Jurkat, Clone E6-1 (cell line): ENCODE measurements around the gene CFL1.

Experiments used
- DNase-seq: peaks from one replicate; pipeline ENCODE4 v3.0.0-alpha.2; 2011; ENCODE audit warnings: low read depth, low spot score
- H3K4me3 ChIP-seq: 2 replicates; pipeline ENCODE4 v1.5.1; 2011; ENCODE audit warnings: mild to moderate bottlenecking, low read length, control low read depth, moderate library complexity

The CFL1 gene

GRCh38 chr11:65890324-65891218 is 32.6 kb upstream of the CFL1 start, which contains the start of gene CCDC85B:
Gene CCDC85B, plus strand, starts transcription at chr11:65890673. Its CDS starts 111 bp downstream, at chr11:65890784.
- DNase-seq = peak; percentile 92
- H3K4me3 ChIP-seq = peak within 1 kb of the TSS; percentile 67

DNA sequence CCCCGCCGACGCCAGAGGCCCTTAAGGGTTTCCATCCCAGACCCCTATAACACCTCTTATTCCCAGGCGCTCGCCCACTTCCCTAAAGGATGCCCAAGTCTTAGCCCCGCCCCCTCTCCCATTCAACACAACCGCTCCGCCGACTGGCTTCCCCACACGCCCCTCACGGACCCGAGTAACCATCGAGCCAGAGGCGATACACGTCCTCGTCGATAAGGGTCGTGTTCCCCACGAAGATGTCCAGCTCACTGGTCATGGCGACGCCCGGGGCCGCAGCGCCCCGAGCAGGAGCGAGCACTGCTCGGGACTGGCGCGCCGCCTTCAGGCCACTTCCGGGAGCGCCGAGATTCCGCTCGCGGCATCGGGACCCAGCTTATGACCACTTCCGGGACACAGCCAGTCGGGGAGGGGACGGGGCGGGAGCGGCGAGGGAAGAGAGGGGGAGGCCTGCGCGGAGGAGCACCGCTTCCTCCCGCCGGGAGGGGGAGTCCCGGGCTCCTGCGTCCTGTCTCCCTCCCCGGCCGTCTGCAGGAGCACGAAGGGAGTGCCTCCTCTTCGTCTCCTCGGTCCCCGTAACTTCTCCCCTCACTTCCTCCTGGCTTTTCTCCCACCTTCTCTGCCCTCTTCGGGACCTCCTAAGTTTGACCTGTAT is 30.3 kb upstream of the CFL1 start, which contains the start of gene FIBP:
FIBP (minus strand) TSS at position 309 of the 652 bp plus-strand sequence; CDS start at position 256, 53 bp downstream.
- H3K4me3 ChIP-seq = peak within 1 kb of the TSS; percentile 92
- DNase-seq = peak; percentile 93

GRCh38 chr11:65887723-65888162 is 29.8 kb upstream of the CFL1 start:
- no peak for DNase-seq
- peak overlapping the region; percentile 92 for H3K4me3 ChIP-seq

GRCh38 chr11:65886826-65887722 is 29.1 kb upstream of the CFL1 start:
- H3K4me3 ChIP-seq = peak overlapping the region; percentile 92
- no peak for DNase-seq

DNA sequence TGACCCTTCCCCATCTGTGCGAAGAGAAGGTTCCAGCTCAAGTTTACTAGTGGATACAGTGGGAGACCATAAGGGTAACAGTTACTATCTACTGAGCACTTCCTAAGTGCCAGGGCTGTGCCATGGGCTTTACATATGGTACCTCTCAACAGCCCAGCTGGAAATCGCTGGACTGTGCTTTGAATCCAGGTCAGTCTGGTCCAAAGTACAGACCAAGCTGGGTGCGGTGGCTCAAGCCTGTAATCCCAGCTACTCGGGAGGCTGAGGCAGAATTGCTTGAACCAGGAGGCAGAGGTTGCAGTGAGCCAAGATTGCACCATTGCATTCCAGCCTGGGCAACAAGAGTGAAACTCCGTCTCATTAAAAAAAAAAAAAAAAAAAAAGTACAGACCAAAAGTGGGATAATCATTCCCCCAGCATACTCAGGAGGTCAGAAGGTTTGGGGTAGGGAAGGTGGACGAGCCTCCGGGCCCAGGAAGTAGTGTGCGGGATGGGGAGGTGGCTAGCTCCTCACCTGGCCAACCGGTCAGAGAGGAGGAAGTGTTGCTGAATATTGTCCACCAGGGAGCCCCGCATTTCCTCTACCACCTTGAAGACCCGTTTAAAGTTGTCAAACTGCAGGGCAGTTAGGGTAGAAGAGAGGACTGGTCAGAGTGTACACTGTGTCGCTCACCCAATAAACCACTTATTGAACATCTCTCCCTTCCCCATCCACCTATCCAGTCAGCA is 28.0 kb upstream of the CFL1 start:
- no peak for DNase-seq

DNA sequence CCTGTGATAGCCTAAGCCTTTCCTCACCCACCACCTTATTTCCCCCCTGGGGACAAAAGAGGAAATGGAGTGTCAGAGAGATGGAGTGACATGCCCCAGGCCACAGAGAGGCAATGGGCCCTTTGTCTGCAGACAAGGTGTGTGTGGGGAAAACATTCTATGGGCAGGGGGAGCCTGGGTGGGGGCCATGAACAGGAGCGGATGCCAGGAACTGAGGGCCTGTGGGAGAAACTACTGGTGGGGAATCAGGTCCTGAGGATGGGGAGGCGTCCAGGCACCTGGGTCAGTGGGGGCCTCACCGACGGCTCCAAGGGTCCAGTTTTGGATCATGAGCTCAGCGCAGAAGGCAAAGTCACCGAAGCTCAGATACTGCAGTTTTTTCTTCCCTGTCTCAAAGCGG is 27.3 kb upstream of the CFL1 start:
- H3K4me3 ChIP-seq = no peak overlapping the region
- no peak for DNase-seq

More for the DNA sequence above, 28.0 kb upstream of the CFL1 start:
- H3K4me3 ChIP-seq = no peak overlapping the region

GRCh38 chr11:65884716-65885092 is 26.7 kb upstream of the CFL1 start:
- H3K4me3 ChIP-seq = no peak overlapping the region
- DNase-seq = peak; percentile 71

- DNase-seq = no peak
- H3K4me3 ChIP-seq = no peak overlapping the region
Observed at GRCh38 chr11:65883786-65884715, 26.1 kb upstream of the CFL1 start.

DNA sequence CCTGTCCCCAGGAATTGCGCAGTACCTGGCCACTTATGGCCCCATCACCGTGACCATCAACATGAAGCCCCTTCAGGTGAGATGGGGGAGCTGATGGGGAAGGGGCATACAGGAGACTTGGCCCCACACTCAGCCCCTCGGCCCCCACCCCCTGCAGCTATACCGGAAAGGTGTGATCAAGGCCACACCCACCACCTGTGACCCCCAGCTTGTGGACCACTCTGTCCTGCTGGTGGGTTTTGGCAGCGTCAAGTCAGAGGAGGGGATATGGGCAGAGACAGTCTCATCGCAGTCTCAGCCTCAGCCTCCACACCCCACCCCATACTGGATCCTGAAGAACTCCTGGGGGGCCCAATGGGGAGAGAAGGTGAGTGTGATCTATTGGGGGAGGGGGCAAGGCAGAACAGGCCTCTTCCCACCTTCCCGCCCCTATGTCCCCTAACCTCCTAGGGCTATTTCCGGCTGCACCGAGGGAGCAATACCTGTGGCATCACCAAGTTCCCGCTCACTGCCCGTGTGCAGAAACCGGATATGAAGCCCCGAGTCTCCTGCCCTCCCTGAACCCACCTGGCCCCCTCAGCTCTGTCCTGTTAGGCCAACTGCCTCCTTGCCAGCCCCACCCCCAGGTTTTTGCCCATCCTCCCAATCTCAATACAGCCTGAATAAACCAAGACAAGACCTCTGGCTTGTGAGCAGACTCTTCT is 25.2 kb upstream of the CFL1 start:
- no peak overlapping the region for H3K4me3 ChIP-seq
- DNase-seq = no peak

DNA sequence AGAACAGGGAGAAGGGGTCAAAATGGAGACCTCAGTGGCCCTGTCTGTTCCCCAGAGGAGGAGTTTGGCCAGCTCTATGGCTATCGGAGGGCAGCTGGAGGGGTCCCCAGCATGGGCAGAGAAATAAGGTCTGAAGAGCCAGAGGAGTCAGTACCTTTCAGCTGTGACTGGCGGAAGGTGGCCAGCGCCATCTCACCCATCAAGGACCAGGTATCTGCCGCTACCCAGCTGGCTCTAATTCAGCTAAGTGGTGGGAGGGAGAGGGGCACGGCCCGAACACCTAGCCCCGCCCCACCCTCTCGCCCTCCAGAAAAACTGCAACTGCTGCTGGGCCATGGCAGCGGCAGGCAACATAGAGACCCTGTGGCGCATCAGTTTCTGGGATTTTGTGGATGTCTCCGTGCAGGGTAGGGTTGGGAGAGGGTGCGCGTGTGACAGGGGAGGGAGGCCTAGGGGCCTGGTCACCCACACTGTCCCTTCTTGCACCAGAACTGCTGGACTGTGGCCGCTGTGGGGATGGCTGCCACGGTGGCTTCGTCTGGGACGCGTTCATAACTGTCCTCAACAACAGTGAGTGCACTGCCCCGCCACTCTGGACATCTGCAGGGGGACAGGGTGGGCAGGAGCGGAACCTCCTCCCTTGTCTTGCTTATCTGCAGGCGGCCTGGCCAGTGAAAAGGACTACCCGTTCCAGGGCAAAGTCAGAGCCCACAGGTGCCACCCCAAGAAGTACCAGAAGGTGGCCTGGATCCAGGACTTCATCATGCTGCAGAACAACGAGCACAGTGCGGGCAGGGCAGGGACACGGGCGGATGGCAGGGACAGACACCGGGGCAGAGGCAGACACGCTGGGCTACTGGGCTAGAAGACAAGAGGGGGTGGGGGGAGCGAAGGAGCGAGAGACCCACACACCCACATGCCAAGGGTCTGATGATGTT is 24.4 kb upstream of the CFL1 start:
- no peak overlapping the region for H3K4me3 ChIP-seq
- no peak for DNase-seq

DNA sequence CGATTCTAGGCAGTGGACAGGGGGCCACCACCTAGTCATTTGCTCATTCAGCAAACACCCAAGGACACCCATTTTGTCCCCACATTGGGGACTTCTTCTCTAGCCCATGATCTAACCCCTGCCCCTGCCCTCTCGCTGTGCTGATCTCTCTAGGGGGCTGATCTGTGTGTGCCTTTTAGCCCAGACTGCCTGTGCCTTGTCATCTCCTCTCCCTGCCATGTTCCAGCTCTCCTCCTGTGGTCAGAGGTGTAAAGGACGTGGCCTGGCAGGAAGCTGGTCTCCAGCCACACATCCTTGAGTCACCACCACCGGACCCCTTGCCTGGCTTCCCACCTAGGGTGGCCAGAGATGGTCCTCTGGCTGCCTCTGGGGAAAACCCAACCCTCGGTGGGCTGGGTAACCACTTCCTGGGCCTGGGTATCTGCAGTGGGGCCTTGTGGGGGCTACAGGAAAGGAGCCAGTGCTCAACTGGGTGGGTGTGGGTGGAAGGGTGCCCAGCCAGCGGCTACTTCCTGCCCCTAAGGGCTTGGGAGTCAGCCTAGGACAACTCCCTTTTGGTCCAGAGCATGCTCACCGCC is 23.0 kb upstream of the CFL1 start:
- DNase-seq = no peak
- no peak overlapping the region for H3K4me3 ChIP-seq

DNA sequence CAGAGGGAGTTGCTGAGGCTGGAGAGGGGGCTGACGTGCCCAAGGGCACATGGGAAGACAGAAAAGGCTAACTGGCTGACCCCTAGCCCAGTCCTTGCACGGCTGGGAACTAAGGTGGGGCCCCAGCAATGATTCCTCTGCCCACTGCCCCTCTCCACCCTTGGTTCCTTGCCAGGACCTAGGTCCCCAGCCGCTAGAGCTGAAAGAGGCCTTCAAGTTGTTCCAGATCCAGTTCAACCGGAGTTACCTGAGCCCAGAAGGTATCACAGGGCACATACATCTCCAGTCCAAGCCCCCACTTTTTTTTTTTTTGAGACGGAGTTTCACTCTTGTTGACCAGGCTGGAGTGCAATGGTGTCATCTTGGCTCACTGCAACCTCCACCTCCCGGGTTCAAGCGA is 22.0 kb upstream of the CFL1 start:
- DNase-seq = no peak
- peak overlapping the region; percentile 41 for H3K4me3 ChIP-seq

- DNase-seq = peak; percentile 44
- H3K4me3 ChIP-seq = peak within 1 kb of the TSS; percentile 41
Observed at GRCh38 chr11:65879617-65880016, 21.6 kb upstream of the CFL1 start, which contains the start of gene CTSW. Gene CTSW, plus strand, starts transcription at chr11:65879837. Its CDS starts 18 bp downstream, at chr11:65879855.

GRCh38 chr11:65873318-65874156 is 15.6 kb upstream of the CFL1 start:
- DNase-seq = peak; percentile 80
- H3K4me3 ChIP-seq = peak overlapping the region; percentile 65
